ENCODE results near the gene METTL9.
"Not testable (repeated sequence)": the region's sequence is repeated elsewhere in the genome, so short reads cannot be mapped to it uniquely, and the experiment has no call there.

METTL9 gene

GRCh38 chr16:21599122-21600030, at the start of gene METTL9:
Gene METTL9 (plus strand): TSS chr16:21599577. CDS start chr16:21599734, 157 bp downstream.
- FAIRE-seq, result no peak

- not testable (repeated sequence) for FAIRE-seq
These were observed 49.4 kb upstream of the METTL9 start for GRCh38 chr16:21549975-21550374.

- FAIRE-seq, result not testable (repeated sequence)
These were observed 48.9 kb upstream of the METTL9 start for GRCh38 chr16:21550435-21550834.

- FAIRE-seq, result not testable (repeated sequence)
These were observed 48.3 kb upstream of the METTL9 start for GRCh38 chr16:21551076-21551475.

GRCh38 chr16:21551600-21551999, 47.8 kb upstream of the METTL9 start:
- FAIRE-seq, result not testable (repeated sequence)

GRCh38 chr16:21553481-21554296, 45.7 kb upstream of the METTL9 start:
- not testable (repeated sequence) for FAIRE-seq

- FAIRE-seq, result no peak
These were observed 44.4 kb upstream of the METTL9 start for GRCh38 chr16:21554795-21555585.

- not testable (repeated sequence) for FAIRE-seq
These were observed 43.8 kb upstream of the METTL9 start for GRCh38 chr16:21555621-21556020.

- not testable (repeated sequence) for FAIRE-seq
These were observed 43.3 kb upstream of the METTL9 start for GRCh38 chr16:21556026-21556595.

- FAIRE-seq, result not testable (repeated sequence)
These were observed 42.6 kb upstream of the METTL9 start for GRCh38 chr16:21556651-21557241.

- FAIRE-seq, result no peak
These were observed 38.9 kb upstream of the METTL9 start for GRCh38 chr16:21560462-21560861.

GRCh38 chr16:21563676-21564075, 35.7 kb upstream of the METTL9 start:
- FAIRE-seq, result no peak

GRCh38 chr16:21564367-21564766, 35.0 kb upstream of the METTL9 start:
- not testable (repeated sequence) for FAIRE-seq

GRCh38 chr16:21565507-21565860, 33.9 kb upstream of the METTL9 start:
- no peak for FAIRE-seq

- FAIRE-seq, result no peak
These were observed 33.3 kb upstream of the METTL9 start for GRCh38 chr16:21565861-21566669.

- FAIRE-seq, result no peak
These were observed 32.4 kb upstream of the METTL9 start for GRCh38 chr16:21566891-21567414.

GRCh38 chr16:21567496-21567895, 31.9 kb upstream of the METTL9 start:
- not testable (repeated sequence) for FAIRE-seq

GRCh38 chr16:21568502-21569189, 30.7 kb upstream of the METTL9 start:
- no peak for FAIRE-seq

- no peak for FAIRE-seq
These were observed 28.7 kb upstream of the METTL9 start for GRCh38 chr16:21570676-21571017.

- FAIRE-seq, result not testable (repeated sequence)
These were observed 25.9 kb upstream of the METTL9 start for GRCh38 chr16:21573506-21573905.

Measured in colon (tissue), 2 donors.